HEK293 (cell line): Measurements from ENCODE around the gene ESR1.

Experiments used
- ATF2 ChIP-seq: fragments of 450-650 bp; formaldehyde crosslinking; IDR thresholded peaks from 2 replicates; pipeline ENCODE4 v1.5.1; 2016; ENCODE audit warnings: missing biosample characterization, missing genetic modification characterization, low read depth
- CTCF ChIP-seq: fragments of 450-650 bp; formaldehyde crosslinking; IDR thresholded peaks from 2 replicates; pipeline ENCODE4 v1.5.1; 2016; ENCODE audit warnings: missing biosample characterization, missing genetic modification characterization
- HOXA7 ChIP-seq: sonication (generic); formaldehyde crosslinking; IDR thresholded peaks from 2 replicates; pipeline ENCODE4 v1.8.1; 2022; ENCODE audit warnings: missing genetic modification reagents, borderline replicate concordance
- KLF16 ChIP-seq: fragments of 450-650 bp; formaldehyde crosslinking; IDR thresholded peaks from 2 replicates; pipeline ENCODE4 v1.5.1; 2017; ENCODE audit warnings: missing biosample characterization, missing genetic modification characterization
- ZBTB7A ChIP-seq: fragments of 450-650 bp; formaldehyde crosslinking; IDR thresholded peaks from 2 replicates; pipeline ENCODE4 v1.5.1; 2016; ENCODE audit warnings: low read depth, missing biosample characterization, missing genetic modification characterization
- ZNF112 ChIP-seq: fragments of 450-650 bp; formaldehyde crosslinking; IDR thresholded peaks from 2 replicates; pipeline ENCODE4 v1.5.0; 2017; ENCODE audit warnings: missing biosample characterization, missing genetic modification characterization
- ZNF146 ChIP-seq: fragments of 450-650 bp; formaldehyde crosslinking; IDR thresholded peaks from 2 replicates; pipeline ENCODE4 v1.5.1; 2016; ENCODE audit warnings: missing biosample characterization, missing genetic modification characterization
- ZNF24 ChIP-seq: fragments of 450-650 bp; formaldehyde crosslinking; IDR thresholded peaks from 2 replicates; pipeline ENCODE4 v1.5.1; 2016; ENCODE audit warnings: missing biosample characterization, missing genetic modification characterization
- ZNF530 ChIP-seq: fragments of 450-650 bp; formaldehyde crosslinking; IDR thresholded peaks from 2 replicates; pipeline ENCODE4 v1.5.1; 2016; ENCODE audit warnings: low read depth, missing biosample characterization, missing genetic modification characterization
- ZNF768 ChIP-seq: fragments of 450-650 bp; formaldehyde crosslinking; IDR thresholded peaks from 2 replicates; pipeline ENCODE4 v1.5.1; 2018; ENCODE audit warnings: missing biosample characterization, mild to moderate bottlenecking, missing genetic modification characterization

GRCh38 chr6:152118224-152118623 lies 310.7 kb downstream of the ESR1 start:
- no peak for TF ChIP-seq CTCF (tag by site-specific recombination)
- no peak for TF ChIP-seq ATF2 (tag by site-specific recombination)
- no peak for TF ChIP-seq ZNF530 (tag by site-specific recombination)
- no peak for TF ChIP-seq HOXA7 (CRISPR knock-in tag)
- peak; percentile 87 for TF ChIP-seq ZNF146
- no peak for TF ChIP-seq ZBTB7A
- TF ChIP-seq KLF16 (tag by site-specific recombination): no peak
- TF ChIP-seq ZNF768 (tag by site-specific recombination): no peak
- no peak for TF ChIP-seq ZNF112 (tag by site-specific recombination)
- no peak for TF ChIP-seq ZNF24 (tag by site-specific recombination)
